ENCODE data around the gene CBARP. TPM values are rescaled to one million over a fixed set of nuclear protein-coding genes. Genes with fewer than 3 reads are reported as not detected.
A peak's percentile ranks its signal among the peaks of the same experiment; 100 is the strongest.

Gene CBARP
- total and polyA plus RNA-seq, 2 of the 13 experiments (the other 11 are each of a cell fraction or from before 2014, with no cell fraction given): 1.2 to 1.4 TPM

GRCh38 chr19:1275260-1275975 lies 37.6 kb upstream of the CBARP start, which contains the start of gene FAM174C (continued):
- no peak for TF ChIP-seq RARG (CRISPR knock-in tag; IDR thresholded peaks at IDR 0.05; ENCODE audit: low read depth)
- no peak for TF ChIP-seq SETDB1 (CRISPR knock-in tag; IDR thresholded peaks at IDR 0.05; ENCODE audit: borderline replicate concordance)
- peak; percentile 60; the same call in 1 of the 2 replicates for TF ChIP-seq ZNF614 (CRISPR knock-in tag; IDR thresholded peaks at IDR 0.05; ENCODE audit: borderline replicate concordance)
- peak; percentile 58; the same call in 1 of the 2 replicates for TF ChIP-seq ZNF616 (CRISPR knock-in tag; IDR thresholded peaks at IDR 0.05; ENCODE audit: low read depth)
- peak; percentile 45 for TF ChIP-seq HNRNPLL (IDR thresholded peaks at IDR 0.05; ENCODE audit: low read depth, low read length, poor library complexity, severe bottlenecking)
- peak; percentile 82 for TF ChIP-seq PBX2 (CRISPR knock-in tag; IDR thresholded peaks at IDR 0.05)
- TF ChIP-seq ZNF563 (CRISPR knock-in tag; IDR thresholded peaks at IDR 0.05): peak; percentile 75; the same call in 1 of the 2 replicates
- no peak for TF ChIP-seq ZNF510 (CRISPR knock-in tag; IDR thresholded peaks at IDR 0.05; ENCODE audit: low read depth)
- 0 out of 2 replicates have a peak, but pooled peaks have one; percentile 30 for TF ChIP-seq ZNF333 (CRISPR knock-in tag; IDR thresholded peaks at IDR 0.05; ENCODE audit: borderline replicate concordance)
- TF ChIP-seq MTA1 (CRISPR knock-in tag; IDR thresholded peaks at IDR 0.05; ENCODE audit: borderline replicate concordance): no peak
- TF ChIP-seq ATF2 (CRISPR knock-in tag; IDR thresholded peaks at IDR 0.05): 0 out of 2 replicates have a peak, but pooled peaks have one; percentile 4
- peak; percentile 58; the same call in 1 of the 2 replicates for TF ChIP-seq SAFB2 (CRISPR knock-in tag; IDR thresholded peaks at IDR 0.05; ENCODE audit: borderline replicate concordance, low read depth)
- no peak for TF ChIP-seq BCLAF1 (IDR thresholded peaks at IDR 0.05)
- peak; percentile 95 for TF ChIP-seq ELF1 (CRISPR knock-in tag; IDR thresholded peaks at IDR 0.05)
- TF ChIP-seq MED8 (CRISPR knock-in tag; IDR thresholded peaks at IDR 0.05; ENCODE audit: insufficient replicate concordance): peak; percentile 34
- TF ChIP-seq ZNF142 (CRISPR knock-in tag; IDR thresholded peaks at IDR 0.05): 0 out of 2 replicates have a peak, but pooled peaks have one; percentile 30
- TF ChIP-seq ZNF138 (CRISPR knock-in tag; IDR thresholded peaks at IDR 0.05; ENCODE audit: low read depth): 0 out of 2 replicates have a peak, but pooled peaks have one; percentile 38
